ENCODE data around the gene RAB3GAP2. TPM values are rescaled to one million over a fixed set of nuclear protein-coding genes. Genes with fewer than 3 reads are reported as not detected.

The RAB3GAP2 gene
- total RNA-seq, 1 donor from 2014 or later: 107 TPM

DNA sequence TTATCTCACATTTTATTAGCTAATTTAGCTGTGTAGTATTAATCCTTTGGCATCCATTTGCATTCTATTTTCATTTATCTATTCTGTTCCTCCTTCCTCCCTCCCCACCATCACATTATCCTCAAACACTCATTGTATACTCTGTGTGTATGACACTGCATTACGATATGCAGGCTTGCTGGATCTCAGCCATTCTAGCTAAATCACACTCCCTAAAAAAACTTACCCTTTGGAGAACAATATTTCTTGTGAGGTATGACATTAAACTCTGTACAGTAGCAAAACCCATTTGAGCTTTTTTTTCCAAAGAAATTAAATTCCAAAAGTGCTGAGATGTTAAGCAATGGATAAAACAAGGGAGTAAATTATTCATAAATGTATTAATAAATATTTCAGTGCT, 11.4 kb upstream of the RAB3GAP2 start:
- Mint-ChIP-seq H3K36me3 (ENCODE audit: low read depth) (no peaks in the 10 kb centered on the region), H3K4me3 (no peak overlapping the region), H3K9me3 (no peaks in the 10 kb centered on the region), H3K4me1 (no peaks in the 10 kb centered on the region), H3K27me3 (no peaks in the 10 kb centered on the region), H3K27ac (no peak overlapping the region)
- POLR2A ChIA-PET: interaction anchor here (0.6 kb wide), 1 partner anchor 29 kb away, joined by 4 read pairs; no protein-coding TSS in a partner anchor
- TF ChIP-seq, protein P1, sequence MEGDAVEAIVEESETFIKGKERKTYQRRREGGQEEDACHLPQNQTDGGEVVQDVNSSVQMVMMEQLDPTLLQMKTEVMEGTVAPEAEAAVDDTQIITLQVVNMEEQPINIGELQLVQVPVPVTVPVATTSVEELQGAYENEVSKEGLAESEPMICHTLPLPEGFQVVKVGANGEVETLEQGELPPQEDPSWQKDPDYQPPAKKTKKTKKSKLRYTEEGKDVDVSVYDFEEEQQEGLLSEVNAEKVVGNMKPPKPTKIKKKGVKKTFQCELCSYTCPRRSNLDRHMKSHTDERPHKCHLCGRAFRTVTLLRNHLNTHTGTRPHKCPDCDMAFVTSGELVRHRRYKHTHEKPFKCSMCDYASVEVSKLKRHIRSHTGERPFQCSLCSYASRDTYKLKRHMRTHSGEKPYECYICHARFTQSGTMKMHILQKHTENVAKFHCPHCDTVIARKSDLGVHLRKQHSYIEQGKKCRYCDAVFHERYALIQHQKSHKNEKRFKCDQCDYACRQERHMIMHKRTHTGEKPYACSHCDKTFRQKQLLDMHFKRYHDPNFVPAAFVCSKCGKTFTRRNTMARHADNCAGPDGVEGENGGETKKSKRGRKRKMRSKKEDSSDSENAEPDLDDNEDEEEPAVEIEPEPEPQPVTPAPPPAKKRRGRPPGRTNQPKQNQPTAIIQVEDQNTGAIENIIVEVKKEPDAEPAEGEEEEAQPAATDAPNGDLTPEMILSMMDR (IDR thresholded peaks at IDR 0.05): no peak
- intact Hi-C loops (cut with micrococcal nuclease): loop anchor here (5.0 kb wide), 1 partner anchor 449 kb away; no protein-coding TSS in a partner anchor
- CTCF ChIA-PET: no interaction called here
- ATAC-seq (ENCODE audit: low read depth) (no peak), DNase-seq (no peak)

DNA sequence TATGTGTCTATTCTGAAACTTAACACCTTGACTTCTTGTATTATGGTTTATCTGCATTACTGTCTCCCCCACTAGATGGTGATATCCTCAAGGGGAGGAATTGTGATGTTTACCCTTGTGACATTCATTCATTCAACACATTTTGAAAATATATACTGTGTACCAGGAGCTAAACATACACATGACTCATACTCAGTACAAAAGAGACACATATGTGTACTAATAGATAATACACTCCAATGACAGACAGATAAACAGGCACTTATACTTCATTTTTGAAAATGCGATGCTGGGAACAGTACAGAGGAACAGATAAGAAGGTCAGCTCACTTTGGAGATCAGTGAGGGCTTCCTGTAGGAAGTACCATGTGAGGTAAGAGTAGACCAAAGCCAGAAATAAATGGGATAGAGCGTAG, 8.9 kb upstream of the RAB3GAP2 start:
- Mint-ChIP-seq H3K36me3 (ENCODE audit: low read depth) (no peaks in the 10 kb centered on the region), H3K4me3 (no peak overlapping the region), H3K9me3 (no peaks in the 10 kb centered on the region), H3K27me3 (peaks cover 8% of the 10 kb centered on the region), H3K4me1 (no peaks in the 10 kb centered on the region), H3K27ac (no peak overlapping the region)
- POLR2A ChIA-PET: interaction anchor here (1.1 kb wide), 1 partner anchor 9 kb away, joined by 3 read pairs; the partner anchor contains the start of gene RAB3GAP2
- DNase-seq (no peak), ATAC-seq (ENCODE audit: low read depth) (no peak)
- CTCF ChIA-PET: interaction anchor here (1.0 to 1.8 kb wide), 3 partner anchors 14 to 452 kb away, joined by 3 to 9 read pairs (median 9); no protein-coding TSS in a partner anchor
- TF ChIP-seq, protein P1 (IDR thresholded peaks at IDR 0.05): no peak
- intact Hi-C loops (cut with micrococcal nuclease): loop anchor here (5.0 kb wide), 1 partner anchor 451 kb away; no protein-coding TSS in a partner anchor

DNA sequence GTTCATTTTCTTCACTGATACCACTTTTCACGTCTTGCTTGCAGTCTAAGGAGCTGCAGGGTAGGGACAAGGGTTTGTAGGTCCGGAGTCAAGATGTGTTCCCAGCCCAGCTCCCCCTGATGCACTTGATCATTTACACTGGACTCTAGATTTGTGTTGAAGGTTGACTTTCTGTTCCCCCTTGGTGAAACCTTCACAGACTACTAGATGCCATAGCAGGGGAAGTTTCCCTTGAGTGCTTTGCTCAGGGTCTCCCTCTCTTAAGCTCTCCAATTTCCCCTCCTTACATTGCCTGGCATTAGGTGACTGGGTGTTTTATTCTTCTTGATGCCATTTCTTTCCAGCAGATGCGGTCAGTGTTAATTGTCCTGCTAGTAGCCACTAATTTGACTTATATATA, 8.0 kb upstream of the RAB3GAP2 start:
- DNase-seq: no peak
- intact Hi-C loops (cut with micrococcal nuclease): loop anchor here (5.0 kb wide), 1 partner anchor 452 kb away; no protein-coding TSS in a partner anchor
- H3K27ac Mint-ChIP-seq: no peak overlapping the region
- ATAC-seq (ENCODE audit: low read depth): no peak
- no peaks in the 10 kb centered on the region for H3K9me3 Mint-ChIP-seq
- H3K36me3 Mint-ChIP-seq (ENCODE audit: low read depth): no peaks in the 10 kb centered on the region
- ChIA-PET POLR2A (interaction anchor here (1.1 kb wide), 1 partner anchor 8 kb away, joined by 3 read pairs; the partner anchor contains the start of gene RAB3GAP2), CTCF (interaction anchor here (1.0 to 1.8 kb wide), 3 partner anchors 13 to 453 kb away, joined by 3 to 9 read pairs (median 9); no protein-coding TSS in a partner anchor)
- H3K4me1 Mint-ChIP-seq: no peaks in the 10 kb centered on the region
- H3K4me3 Mint-ChIP-seq: no peak overlapping the region
- H3K27me3 Mint-ChIP-seq: peaks cover 12% of the 10 kb centered on the region
- TF ChIP-seq, protein P1 (IDR thresholded peaks at IDR 0.05): no peak

DNA sequence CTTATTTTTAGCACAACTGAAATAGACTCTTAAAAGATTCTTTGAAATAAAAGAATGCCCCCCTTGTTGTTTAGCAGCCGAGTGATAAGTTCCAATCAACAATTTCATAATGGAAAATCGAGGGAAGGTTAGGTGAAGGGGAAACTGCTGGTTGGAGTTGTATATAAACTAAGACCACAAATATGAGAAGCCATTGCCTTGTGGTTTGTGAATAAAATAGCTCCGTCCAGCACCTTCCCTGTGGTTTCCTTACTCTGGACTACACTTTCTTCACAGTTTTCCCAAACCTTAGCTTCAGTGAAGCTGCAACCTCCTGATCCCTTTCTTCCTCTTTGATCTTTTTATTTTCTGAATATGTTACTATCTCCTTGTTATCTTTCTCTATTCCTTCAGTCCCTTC, 6.7 kb upstream of the RAB3GAP2 start:
- H3K27ac Mint-ChIP-seq: no peak overlapping the region
- H3K4me3 Mint-ChIP-seq: no peak overlapping the region
- intact Hi-C loops (cut with micrococcal nuclease): no loop called here
- TF ChIP-seq, protein P1 (IDR thresholded peaks at IDR 0.05): no peak
- peaks cover 12% of the 10 kb centered on the region for H3K27me3 Mint-ChIP-seq
- H3K9me3 Mint-ChIP-seq: no peaks in the 10 kb centered on the region
- no peaks in the 10 kb centered on the region for H3K4me1 Mint-ChIP-seq
- ChIA-PET POLR2A (no interaction called here), CTCF (no interaction called here)
- DNase-seq (no peak), ATAC-seq (ENCODE audit: low read depth) (no peak)
- H3K36me3 Mint-ChIP-seq (ENCODE audit: low read depth): no peaks in the 10 kb centered on the region

DNA sequence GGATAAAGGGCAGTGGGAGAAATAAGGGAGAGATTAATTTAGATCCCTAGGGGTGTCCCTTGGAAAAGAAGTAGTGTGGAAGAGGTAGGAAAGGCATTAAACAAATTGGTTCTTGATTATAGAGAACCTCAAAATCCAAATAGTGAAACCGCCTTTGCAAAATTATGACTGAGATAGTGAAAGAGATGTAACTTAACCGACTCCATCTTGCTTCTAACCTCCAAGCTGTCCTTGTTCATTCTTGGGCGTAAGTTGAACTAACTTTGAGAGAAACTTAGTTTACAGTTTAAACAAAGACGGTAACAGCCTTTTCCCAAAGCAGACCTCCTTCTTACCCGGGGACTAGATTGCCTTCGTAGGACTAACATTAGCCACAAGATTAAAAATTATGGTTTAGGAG, 3.2 kb upstream of the RAB3GAP2 start:
- Mint-ChIP-seq H3K27me3 (peaks cover 12% of the 10 kb centered on the region), H3K9me3 (no peaks in the 10 kb centered on the region), H3K4me1 (peaks cover 5% of the 10 kb centered on the region), H3K36me3 (ENCODE audit: low read depth) (no peaks in the 10 kb centered on the region), H3K4me3 (no peak overlapping the region), H3K27ac (no peak overlapping the region)
- ChIA-PET POLR2A (interaction anchor here (0.6 kb wide), 1 partner anchor 139 kb away, joined by 9 read pairs; no protein-coding TSS in a partner anchor), CTCF (interaction anchor here (0.7 kb wide), 1 partner anchor 57 kb away, joined by 3 read pairs; no protein-coding TSS in a partner anchor)
- intact Hi-C loops (cut with micrococcal nuclease): no loop called here
- no peak for ATAC-seq (ENCODE audit: low read depth)
- TF ChIP-seq, protein P1 (IDR thresholded peaks at IDR 0.05): no peak
- DNase-seq: no peak

Data from activated B cell treated with CpG ODN at 0.5 μM for 24 hours (primary cell).